NCI-H345 (cell line): ENCODE results near the gene ZYG11B.
"Not testable (repeated sequence)": the region's sequence is repeated elsewhere in the genome, so short reads cannot be mapped to it uniquely, and the experiment has no call there.

Source experiments
- DNase-seq: peaks from one replicate; lab custom pipeline; 2025; lab: John Stamatoyannopoulos, UW

Gene ZYG11B

DNA sequence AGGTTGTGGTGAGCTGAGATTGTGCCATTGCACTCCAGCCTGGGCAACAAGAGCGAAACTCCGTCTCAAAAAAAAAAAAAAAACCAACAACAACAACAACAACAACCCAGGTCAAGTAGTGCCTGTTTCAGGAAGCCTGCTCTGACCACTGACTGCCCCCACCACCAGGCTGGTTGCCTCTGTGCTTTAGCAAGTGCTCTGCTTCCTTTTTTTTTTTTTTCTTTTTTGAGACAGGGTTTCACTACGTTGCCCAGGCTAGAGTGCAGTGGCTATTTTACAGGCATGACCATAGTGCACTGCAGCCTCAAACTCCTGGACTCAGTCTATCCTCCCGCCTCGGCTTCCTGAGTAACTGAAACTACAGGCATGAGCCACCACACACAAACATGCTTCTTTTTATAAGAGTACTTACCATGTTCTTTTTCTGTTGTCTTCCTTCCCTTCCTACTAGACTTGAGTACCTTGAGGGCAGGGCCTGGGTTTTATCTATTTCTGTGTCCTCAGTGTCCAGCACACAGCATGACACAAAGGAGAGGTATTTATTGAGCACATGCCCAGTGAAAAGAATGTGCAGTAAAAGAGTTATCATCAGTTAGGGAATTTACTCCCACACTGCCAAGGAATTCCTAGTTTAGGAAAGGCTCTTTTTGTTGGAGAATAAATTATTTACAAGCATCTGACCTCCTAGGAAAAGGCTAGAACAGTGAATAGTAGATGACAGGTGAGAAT is 18.2 kb upstream of the ZYG11B start:
- no peak for DNase-seq

DNA sequence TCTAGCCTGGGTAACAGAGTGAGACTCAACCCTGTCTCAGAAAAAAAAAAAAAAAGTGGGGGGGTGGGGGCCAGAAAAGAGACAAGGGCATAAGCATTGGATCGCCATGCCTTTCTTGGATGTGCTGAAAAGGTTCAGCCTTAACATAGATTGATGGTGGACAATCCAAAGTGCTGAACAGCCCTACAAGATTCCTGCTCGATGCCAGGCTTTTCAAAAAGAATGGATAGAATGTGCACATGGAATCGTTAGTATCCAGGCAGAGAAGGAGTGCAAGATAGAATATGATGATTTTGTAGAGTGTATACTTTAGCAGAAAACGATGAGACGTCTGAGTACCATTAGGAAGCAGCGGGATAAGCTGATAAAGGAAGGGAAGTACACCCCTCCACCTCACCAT is 17.2 kb upstream of the ZYG11B start:
- no peak for DNase-seq

DNA sequence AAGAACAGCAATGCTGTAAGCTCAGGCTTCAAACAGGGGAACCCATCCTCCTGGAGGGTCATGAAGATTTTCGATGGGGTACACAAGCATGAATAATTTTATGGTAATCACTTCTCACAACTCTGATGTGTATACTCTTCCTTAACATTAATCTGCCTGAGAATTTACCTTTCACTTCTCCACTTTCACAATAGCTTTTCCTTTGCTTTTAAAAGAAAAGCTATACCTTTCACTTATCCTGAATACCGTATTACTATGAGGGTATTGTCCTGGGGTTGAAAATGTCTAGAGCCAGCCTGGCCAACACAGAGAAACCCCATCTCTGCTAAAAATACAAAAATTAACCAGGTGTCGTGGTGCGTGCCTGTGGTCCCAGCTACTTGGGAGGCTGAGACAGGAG is 12.7 kb upstream of the ZYG11B start:
- no peak for DNase-seq

DNA sequence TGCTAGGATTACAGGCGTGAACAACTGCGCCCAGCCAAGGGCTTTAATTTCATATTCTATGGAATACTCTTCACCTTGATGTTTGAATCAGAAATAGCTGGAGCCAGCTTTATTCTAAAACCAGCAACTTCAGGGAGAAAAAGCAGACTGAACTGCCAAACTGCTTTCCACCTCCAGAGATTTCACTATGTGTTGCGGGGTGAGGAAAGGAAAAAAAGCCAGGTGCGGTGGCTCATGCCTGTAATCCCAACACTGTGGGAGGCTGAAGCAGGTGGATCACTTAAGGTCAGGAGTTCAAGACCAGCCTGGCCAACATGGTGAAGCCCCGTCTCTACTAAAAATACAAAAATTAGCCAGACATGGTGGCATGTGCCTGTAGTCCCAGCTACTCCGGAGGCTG is 11.0 kb upstream of the ZYG11B start:
- not testable (repeated sequence) for DNase-seq

DNA sequence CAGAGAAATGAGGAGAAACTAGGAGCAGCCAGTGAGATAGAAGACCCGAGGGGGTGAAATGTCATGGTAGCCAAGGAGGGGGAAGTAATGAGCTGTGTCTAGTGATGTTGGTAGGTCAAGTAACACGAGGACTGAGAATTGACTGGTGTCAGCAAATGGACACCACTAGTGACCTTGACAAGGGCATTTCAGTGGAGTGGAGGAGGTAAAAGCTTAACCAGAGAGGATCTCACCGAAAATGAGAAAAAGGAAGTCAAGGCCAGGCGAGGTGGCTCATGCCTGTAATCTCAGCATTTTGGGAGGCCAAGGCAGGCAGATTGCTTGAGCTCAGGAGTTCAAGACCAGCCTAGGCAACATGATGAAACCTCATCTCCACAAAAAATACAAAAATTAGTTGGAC is 3.0 kb upstream of the ZYG11B start:
- DNase-seq, result no peak

DNA sequence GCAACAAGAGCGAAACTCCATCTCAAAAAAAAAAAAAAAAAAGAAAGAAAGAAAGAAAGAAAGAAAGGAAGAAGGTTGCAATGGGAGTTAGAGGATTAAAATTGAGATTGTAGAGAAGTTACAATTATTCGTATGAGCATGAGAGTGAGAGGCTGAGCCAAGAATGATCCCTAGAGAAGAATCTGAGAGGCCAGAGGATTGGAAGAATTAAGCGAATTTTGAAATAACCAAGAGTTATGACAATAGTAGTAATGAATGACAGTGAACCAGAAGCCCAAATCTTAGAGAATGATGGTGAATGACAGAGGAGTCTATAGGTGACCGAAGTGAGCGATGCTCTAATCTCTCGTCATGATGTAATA is 369 bp upstream of the ZYG11B start:
- no peak for DNase-seq

DNA sequence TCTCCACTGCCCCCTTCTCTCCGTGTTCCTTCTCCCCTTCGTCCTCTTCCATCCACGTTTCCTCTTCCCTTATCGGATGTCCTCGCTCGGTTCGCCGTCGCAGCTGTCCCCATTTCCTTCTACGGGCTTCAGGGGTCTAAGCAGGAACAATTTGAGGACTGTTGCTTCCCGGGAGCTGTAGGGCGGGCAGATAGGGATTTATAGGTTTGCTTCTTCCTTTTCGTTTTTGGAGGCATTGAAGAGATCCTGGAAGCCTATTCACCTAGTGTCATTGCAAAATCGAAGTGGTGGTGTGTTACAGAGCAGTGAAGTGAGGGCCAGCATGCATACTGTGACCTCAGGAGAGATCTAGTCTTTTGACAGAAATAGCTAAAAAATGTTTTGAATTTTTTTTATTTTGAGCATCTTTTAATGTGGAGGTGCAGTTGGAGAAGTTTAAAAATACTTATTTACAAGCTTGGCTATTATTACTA is 897 bp downstream of the ZYG11B start:
- DNase-seq, result no peak

DNA sequence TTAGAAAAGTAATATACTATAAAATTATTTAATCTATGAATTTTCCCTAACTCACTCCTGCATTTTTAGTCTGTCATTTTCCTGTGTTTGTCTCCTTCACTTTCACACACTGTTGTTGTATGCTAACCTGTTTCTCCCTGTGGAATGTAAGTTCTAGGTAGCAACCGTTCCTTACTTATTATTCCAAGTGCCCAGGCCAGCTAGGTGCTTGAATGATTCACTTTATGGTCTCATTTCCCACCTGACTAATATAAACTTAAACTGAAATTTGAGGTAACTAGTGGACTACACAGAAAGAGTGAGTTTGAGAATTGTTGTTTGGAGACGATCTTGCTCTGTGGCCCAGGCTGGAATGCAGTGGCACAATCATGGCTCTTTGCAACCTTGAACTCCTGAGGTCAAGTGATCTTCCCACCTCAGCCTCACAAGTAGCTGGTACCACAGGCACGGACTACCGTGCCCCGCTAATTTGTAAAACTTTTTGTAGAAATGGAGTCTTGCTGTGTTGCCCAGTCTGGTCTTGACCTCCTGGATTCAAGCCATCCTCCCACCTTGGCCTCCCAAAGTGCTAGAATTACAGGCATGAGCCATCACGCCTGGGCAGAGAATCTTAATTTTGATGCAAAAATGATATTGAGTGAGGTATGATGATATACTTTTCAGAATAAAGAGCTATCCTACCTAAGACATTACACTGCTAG is 1.9 kb downstream of the ZYG11B start:
- no peak for DNase-seq

DNA sequence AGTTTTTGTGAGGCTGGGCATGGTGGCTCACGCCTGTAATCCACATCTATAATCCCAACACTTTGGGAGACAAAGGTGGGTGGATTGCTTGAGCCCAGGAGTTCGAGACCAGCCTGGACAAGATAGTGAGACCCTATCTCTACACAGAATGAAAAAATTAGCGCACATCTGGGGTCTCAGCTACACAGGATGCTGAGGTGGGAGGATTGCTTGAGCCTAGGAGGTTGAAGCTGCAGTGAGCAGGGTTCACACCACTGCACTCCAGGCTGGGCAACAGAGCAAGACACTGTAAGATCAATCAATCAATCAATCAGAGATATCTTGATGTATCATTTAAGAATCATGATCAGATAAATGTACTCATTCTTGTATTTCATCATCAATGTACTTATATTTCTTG is 7.1 kb downstream of the ZYG11B start:
- no peak for DNase-seq

DNA sequence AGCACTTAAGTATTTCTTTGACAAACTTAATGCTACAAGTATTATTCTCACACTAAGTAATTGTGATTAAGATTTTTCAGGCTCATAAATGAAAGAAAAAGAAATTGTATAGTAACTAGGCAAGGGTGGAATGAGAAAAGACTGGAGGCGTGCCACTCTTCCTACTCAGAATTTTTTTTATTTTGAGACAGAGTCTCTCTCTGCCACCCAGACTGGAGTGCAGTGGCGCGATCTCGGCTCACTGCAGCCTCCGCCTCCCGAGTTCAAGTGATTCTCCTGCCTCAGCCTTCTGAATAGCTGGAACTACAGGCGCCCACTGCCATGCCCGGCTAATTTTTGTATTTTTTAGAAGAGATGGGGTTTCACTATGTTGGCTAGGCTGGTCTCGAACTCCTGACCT is 9.1 kb downstream of the ZYG11B start:
- DNase-seq, result not testable (repeated sequence)

DNA sequence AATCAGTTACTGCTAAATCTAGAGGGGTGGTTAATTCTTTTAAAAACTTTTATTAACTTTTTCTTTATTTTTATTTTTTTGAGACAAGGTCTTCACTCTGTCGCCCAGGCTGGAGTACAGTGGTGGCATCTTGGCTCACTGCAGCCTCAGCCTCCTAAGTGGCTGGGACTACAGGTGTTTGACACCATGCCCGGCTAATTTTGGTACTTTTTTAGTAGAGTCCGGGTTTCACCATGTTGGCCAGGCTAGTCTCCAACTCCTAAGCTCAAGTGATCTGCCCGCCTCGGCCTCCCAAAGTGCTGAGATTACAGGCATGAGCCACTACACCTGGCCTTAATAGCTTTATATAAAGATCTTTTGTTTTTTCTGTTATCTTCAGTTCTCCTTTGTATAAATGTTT is 11.9 kb downstream of the ZYG11B start:
- DNase-seq, result no peak

DNA sequence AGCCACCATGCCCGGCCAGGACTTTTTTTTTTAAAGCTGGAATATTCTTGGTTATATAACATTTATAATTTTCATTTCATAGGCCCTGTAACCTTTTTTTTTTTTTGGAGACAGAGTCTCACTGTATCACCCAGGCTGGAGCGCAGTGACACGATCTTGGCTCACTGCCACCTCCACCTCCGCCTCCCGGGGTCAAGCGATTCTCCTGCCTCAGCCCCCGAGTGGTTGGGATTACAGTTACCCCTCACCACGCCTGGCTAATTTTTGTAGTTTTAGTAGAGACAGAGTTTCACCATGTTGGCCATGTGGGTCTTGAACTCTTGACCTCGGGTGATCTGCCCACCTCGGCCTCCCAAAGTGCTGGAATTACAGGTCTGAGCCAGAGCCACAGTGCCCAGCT is 12.6 kb downstream of the ZYG11B start:
- no peak for DNase-seq

DNA sequence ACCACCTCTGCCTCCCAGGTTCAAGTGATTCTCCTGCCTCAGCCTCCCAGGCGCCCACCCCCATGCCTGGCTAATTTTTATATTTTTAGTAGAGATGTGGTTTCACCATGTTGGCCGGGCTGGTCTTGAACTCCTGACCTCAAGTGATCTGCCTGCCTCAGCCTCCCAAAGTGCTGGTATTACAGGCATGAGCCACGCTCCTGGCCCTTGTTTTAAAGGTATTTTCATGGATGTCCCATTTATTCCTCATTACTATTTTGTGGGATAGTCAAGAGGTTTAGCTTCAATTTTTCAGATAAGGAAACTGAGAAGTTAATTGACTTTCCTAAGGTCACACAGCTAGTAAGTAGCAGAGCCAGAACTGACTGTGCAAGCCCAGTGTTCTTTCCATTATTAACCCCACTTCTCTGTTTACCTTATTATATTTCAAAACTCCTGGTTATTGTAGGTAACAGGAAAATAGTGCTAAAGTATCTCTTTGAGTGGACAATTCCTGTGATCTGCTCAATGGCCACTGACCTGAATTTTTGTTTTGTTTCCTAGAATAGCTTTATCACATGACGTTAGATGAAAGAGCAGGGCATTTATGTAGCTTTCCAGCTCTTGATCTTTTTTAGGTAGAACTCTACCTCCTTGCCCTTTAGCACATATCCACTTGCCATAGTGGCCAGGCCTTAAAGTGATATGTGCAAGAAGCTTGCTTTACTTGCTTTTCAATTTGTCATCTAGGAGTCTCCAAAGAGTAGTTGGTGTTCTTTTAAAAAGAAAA is 13.6 kb downstream of the ZYG11B start:
- DNase-seq, result no peak

DNA sequence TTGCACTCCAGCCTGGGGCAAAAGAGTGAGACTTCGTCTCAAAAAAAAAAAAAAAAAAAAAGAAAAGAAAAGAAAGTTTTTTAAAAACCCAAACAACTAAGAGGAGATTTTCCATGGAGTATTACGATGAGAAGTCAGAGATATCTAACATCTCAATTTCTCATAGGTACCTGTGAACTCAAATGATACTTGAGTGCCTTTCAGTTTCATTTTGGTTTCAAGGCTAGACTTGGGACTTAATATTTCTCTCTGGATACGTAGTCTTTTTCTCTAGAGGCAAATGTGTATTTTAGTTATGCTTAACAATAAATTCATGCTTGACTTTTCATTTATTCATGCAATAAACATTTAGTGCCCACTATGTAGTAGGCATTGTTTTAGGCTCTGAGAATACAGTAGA is 15.0 kb downstream of the ZYG11B start:
- DNase-seq, result no peak

DNA sequence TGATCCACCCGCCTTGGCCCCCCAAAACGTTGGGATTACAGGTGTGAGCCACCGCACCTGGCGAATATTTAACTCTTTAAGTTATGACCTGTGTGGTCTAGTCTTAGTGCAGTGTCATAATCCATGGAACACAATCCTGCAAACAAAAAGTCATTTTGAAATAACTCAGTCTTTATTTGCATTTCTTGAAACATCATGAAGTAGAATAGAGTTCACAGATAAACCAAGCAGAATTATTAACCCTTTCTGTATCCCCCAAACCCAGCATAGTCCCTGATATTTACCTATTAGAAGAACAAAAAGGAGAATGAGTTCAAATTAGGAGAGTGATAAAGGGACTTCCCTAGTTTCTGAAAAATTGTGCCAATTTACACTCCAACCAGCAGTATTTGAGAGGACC is 19.9 kb downstream of the ZYG11B start:
- no peak for DNase-seq

DNA sequence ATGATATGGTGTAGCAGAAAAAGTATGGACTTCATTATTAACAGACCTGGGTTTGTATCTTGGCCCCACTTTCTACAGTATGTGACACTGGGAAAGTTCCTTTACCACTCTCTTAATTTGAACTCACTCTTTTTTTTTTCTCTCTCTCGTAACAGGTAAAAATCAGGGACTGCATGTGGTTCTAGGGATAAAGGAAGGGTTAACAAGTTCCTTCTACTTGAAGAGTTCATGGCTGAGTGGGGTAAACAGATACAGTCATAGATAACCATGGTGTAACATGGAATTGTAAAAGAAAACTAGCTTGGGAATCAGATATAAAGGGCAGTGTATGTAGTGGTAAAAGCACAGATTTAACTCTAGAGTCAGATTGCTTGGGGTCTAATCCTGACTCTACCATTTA is 21.2 kb downstream of the ZYG11B start:
- DNase-seq, result no peak

DNA sequence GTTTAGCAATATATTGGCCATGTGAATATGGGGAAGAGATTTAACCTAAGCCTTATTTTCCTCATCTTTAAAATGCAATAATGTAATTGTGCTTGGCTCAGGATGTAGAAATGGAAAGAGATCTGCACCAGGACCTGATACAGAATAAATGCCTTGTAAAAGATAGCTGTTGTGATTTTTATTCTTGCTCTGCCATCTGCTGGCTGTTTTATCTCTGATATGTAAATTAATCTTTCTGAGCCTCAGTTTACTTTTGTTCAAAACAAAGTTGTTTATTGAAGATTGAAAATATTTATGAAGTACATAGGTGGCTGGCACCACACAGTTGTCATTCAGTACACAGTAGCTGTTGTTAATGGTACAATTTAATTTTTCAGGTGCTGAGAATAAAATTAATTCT is 21.9 kb downstream of the ZYG11B start:
- no peak for DNase-seq

DNA sequence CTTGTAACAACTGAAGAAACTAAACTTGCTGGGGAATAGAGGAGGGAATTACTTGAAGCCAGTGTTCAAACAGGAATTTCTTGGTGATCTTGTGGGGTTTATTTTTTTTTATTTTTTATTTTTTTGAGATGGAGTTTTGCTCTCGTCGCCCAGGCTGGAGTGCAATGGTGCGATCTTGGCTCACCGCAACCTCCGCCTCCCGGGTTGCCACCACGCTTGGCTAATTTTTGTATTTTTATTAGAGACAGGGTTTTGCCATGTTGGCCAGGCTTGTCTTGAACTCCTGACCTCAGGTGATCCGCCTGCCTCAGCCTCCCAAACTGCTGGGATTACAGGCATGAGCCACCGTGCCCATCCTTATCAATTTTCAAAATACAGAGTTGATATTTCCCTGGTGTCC is 23.2 kb downstream of the ZYG11B start:
- DNase-seq, result not testable (repeated sequence)

DNA sequence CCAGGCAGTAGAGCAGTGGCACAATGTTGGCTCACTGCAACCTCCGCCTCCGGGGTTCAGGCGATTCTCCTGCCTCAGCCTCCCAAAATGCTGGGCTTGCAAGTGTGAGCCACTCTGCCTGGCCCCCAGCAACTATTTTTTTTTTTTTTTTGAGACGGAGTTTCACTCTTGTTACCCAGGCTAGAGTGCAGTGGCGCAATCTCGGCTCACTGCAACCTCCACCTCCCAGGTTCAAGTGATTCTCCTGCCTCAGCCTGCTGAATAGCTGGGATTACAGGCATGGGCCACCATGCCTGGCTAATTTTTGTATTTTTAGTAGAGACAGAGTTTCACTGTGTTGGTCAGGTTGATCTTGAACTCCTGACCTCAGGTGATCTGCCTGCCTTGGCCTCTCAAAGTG is 23.9 kb downstream of the ZYG11B start:
- not testable (repeated sequence) for DNase-seq

DNA sequence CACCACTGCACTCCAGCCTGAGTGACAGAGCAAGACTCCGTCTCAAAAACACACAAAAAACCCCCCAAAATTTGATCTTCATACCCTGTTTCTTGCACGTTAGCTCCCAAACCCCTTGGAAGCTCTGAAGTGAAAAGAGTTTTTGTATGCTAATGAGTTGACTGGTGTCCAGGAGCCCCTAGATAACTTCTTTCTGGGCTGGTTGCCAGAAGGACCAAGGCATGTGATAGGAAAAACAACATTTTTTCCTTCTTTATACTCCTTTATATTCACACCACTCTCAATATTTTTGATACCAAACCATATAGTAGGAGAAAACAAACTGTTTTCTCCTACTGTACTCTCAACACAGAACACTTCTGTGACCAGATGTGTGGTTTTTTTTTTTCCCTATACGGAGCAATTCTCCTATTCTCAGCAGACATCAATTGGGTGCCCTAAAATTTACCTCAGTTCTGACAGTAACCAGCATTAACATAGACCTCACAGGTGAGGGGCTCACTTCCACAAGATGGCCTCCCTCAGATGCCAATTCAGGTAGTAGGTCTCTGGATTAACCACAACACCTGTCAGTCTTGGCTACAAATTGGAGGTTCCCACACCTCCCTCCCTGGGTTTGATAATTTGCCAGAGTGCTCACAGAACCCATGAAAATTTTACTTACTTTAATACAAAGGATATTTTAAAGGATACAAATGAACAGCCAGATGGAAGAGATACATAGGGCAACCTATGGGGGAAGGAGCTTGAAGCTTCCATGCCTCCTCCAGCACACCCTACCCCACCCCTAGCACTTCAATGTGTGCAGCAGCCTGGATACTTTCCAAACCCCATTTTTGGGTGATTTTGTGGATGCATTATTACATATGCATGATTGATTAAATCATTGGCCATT is 25.6 kb downstream of the ZYG11B start:
- no peak for DNase-seq

DNA sequence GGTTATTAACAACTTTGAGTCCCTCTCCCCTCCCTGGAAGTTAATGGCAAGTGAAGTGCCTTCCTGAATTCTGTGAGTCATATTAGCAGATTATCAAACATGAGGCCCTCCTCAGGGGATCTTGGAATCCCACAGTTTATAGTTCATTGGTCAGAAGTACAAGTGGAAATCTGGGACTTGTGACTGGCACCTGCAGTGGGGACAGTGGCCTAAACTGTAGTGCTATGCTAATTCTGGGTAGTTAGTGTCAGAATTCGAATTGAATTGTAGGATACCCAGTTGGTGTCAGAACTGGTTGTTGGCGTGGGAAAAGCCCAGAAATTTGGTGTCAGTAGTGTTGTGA is 26.2 kb downstream of the ZYG11B start:
- no peak for DNase-seq

DNA sequence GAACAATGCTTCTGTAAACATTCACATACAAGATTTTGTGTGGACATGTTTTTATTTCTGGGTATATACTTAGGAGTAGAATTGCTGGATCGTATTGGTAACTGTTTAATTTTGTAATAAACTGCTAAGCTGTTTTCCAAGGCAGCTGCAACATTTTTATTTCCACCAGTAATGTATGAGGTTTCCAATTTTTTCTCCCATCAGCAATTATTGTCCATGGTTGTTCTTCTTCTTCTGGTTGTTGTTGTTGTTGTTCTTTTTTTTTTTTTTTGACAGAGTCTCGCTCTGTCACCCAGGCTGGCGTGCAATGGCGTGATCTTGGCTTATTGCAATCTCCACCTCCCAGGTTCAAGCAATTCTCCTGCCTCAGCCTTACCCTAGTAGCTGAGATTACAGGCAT is 26.9 kb downstream of the ZYG11B start:
- no peak for DNase-seq
